Measurements from ENCODE around the gene PLEKHA6. TPM values are rescaled to one million over a fixed set of nuclear protein-coding genes. Genes with fewer than 3 reads are reported as not detected.

The PLEKHA6 gene
- total and polyA plus RNA-seq, 2 of the 8 experiments (the other 6 are each of a cell fraction or from before 2014, with no cell fraction given): 4.8 to 20.2 TPM

GRCh38 chr1:204356997-204357396 lies 2.7 kb downstream of the PLEKHA6 start:
- no peak overlapping the region for H2BK120ac ChIP-seq (replicated peaks; ENCODE audit: low read depth, low read length)
- H3K4me2 ChIP-seq (ENCODE audit: insufficient read depth in 1 of 2, low read depth in 2 of 2, low read length in 2 of 2): no peak overlapping the region
- H3K9ac ChIP-seq (replicated peaks in 1 of 4; ENCODE audit: extremely low read depth in 1 of 4, low read depth in 3 of 4, low read length in 3 of 4): no peak overlapping the region
- H4K5ac ChIP-seq (ENCODE audit: insufficient read length, low read depth, low read length): no peak overlapping the region
- ChIA-PET POLR2A (ENCODE audit: partially characterized antibody) (interaction anchor here (0.7 kb wide), 1 partner anchor 67 kb away, joined by 3 read pairs; no protein-coding TSS in a partner anchor), CTCF (ENCODE audit: partially characterized antibody) (interaction anchor here (0.6 to 9.5 kb wide), 16 partner anchors 10 to 193 kb away, joined by 3 to 318 read pairs (median 14); partner anchors contain the start of genes GOLT1A and REN)
- no peak overlapping the region for H3K4ac ChIP-seq (replicated peaks; ENCODE audit: insufficient read length, low read depth, low read length)
- H4K8ac ChIP-seq (ENCODE audit: extremely low read depth, insufficient read depth, low read length): no peak overlapping the region
- no peak overlapping the region for H2BK20ac ChIP-seq (ENCODE audit: low read length)
- no peak overlapping the region for H2BK12ac ChIP-seq (ENCODE audit: low read depth, low read length)
- no peaks in the 10 kb centered on the region for H3K27me3 ChIP-seq (replicated peaks in 1 of 4; ENCODE audit: control insufficient read depth in 3 of 4, extremely low read depth in 1 of 4, insufficient read depth in 3 of 4, low read length in 3 of 4)
- no peak overlapping the region for H3K56ac ChIP-seq (replicated peaks; ENCODE audit: insufficient read length, low read depth, low read length)
- H3K4me3 ChIP-seq (ENCODE audit: extremely low read depth in 1 of 4, insufficient read depth in 2 of 4, low read depth in 3 of 4, low read length in 4 of 4): no peak overlapping the region
- no peak overlapping the region for H3K14ac ChIP-seq (ENCODE audit: insufficient read length)
- 84% methylated on average over 4 of the region's 4 CpGs; no CpG with 5 or more reads in 1 of the 2 experiments for WGBS, 2 experiments (ENCODE audit: extremely low coverage in 1 of 2, insufficient coverage in 1 of 2, insufficient read length in 1 of 2, insufficient replicate concordance in 2 of 2, low coverage in 1 of 2, low lambda C conversion rate in 2 of 2, missing lambda C conversion rate in 1 of 2)
- no peaks in the 10 kb centered on the region for H3K9me3 ChIP-seq (ENCODE audit: insufficient read depth in 2 of 2, low read depth in 1 of 2, low read length in 1 of 2)
- no peak overlapping the region for H3K23ac ChIP-seq (ENCODE audit: insufficient read length)
- TF ChIP-seq JUN (IDR thresholded peaks at IDR 0.05; ENCODE audit: low read depth, low read length) (no peak), TBP (IDR thresholded peaks at IDR 0.05; ENCODE audit: low read depth, low read length) (no peak), GABPA (IDR thresholded peaks at IDR 0.05; ENCODE audit: borderline replicate concordance, insufficient read depth, low read length) (no peak), KDM1A (IDR thresholded peaks at IDR 0.05; ENCODE audit: borderline replicate concordance, low read length) (peak; percentile 37; the same call in 1 of the 2 replicates)
- H2AK5ac ChIP-seq (ENCODE audit: low read depth, low read length): no peak overlapping the region
- H4K91ac ChIP-seq (replicated peaks; ENCODE audit: insufficient read length, low read length): no peak overlapping the region
- no peaks in the 10 kb centered on the region for H3K36me3 ChIP-seq (ENCODE audit: control insufficient read depth in 2 of 4, insufficient read depth in 4 of 4, low read length in 3 of 4)
- peaks cover 13 to 20% (median 18%) of the 10 kb centered on the region in 4 experiments for H3K4me1 ChIP-seq (replicated peaks in 1 of 4; ENCODE audit: control insufficient read depth in 3 of 4, insufficient read depth in 4 of 4, low read length in 3 of 4)
- no peak overlapping the region for H2BK5ac ChIP-seq (ENCODE audit: low read depth, low read length)
- no peak overlapping the region for H2AFZ ChIP-seq (ENCODE audit: low read length)
- H3K23me2 ChIP-seq (ENCODE audit: low read depth, low read length): no peaks in the 10 kb centered on the region
- H2BK15ac ChIP-seq (ENCODE audit: low read length): no peak overlapping the region
- H3K18ac ChIP-seq (ENCODE audit: extremely low read depth, low read length): 0 out of 2 replicates have a peak overlapping the region, but pooled peaks have one; percentile 22
- no peaks in the 10 kb centered on the region for H3K79me2 ChIP-seq (ENCODE audit: control insufficient read depth in 1 of 2, insufficient read depth in 2 of 2, low read length in 2 of 2)
- H4K20me1 ChIP-seq (replicated peaks in 1 of 2; ENCODE audit: control insufficient read depth in 1 of 2, insufficient read depth in 2 of 2, low read length in 2 of 2): no peaks in the 10 kb centered on the region
- H3K79me1 ChIP-seq (ENCODE audit: low read depth, low read length): no peaks in the 10 kb centered on the region
- FAIRE-seq (no peak), DNase-seq (ENCODE audit: low read depth in 1 of 2, low spot score in 2 of 2) (no peak)
- H3K27ac ChIP-seq (ENCODE audit: low read depth, low read length): no peak overlapping the region
